Measurements from ENCODE around the gene TPCN2. TPM values are rescaled to one million over a fixed set of nuclear protein-coding genes. Genes with fewer than 3 reads are reported as not detected.

Gene TPCN2
- total RNA-seq, 8 experiments from 2014 or later: 3.6 to 17.2 (median 5.6) TPM

DNA sequence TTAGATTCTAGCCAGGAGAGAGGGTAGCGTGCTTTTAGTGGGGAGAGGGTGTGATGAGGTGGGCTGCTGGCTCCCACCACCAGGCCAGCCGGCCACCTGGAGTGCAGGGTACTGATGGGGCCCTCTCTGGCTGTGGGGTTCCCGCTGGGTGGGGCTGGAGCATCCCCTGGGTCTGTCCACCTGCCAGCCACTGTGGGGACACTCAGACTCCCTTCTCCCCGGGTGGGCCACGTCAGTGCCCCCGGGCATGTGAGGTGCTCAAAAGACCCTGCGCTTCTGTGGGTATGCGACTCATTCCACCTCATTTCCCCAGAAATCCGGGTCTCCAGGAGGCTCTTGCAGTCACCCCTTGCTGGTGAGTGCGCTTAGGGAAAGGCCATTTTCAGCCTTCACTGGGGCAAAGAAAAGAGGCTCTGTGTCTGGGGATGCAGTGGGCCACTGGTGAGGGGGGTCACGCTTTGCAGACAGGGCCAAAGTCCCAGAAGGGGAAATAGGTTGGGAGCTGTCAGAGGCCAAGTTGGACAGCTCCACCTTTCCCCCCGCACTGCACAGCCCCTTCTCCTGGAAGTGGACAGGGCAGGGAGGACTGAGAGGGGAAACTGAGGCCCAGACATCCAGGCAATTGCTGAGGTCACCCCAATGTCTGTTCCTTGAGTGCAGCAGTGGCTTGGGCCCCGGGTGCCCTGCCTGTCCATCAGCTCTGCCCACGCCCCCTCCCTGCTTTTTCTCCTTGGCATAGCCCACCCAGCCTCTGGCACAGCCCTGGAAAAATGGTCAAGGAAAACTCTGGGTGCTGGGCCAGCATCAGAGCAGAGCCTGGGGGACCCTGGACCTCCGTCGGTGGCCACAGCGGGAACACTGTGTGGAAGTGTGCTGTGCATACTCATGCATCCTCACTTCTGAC is 53.3 kb downstream of the TPCN2 start:
- Histone ChIP-seq H3K27ac (no peak overlapping the region), H3K4me1 (replicated peaks in 1 of 2) (peaks cover 4 to 6% of the 10 kb centered on the region in 2 donors), H3K4me3 (no peak overlapping the region)
- WGBS, 10 experiments: 67 to 90% (median 78%) methylated on average over 2 to 9 of the region's 17 CpGs; no CpG with 5 or more reads in 7 of the 10 experiments
- ATAC-seq (replicated peaks in 6 of 8): no peak
- in situ Hi-C loops (cut with MboI; ENCODE audit: low pct_unique_long_range_greater_than_20kb in 2 of 9, low sequenced_read_pairs in 9 of 9, unreplicated experiment in 9 of 9): loop anchor here in 8 of 9 experiments (10.0 to 25.0 kb wide), 4 partner anchors 335 to 563 kb away; partner anchors contain the start of gene CCND1 (in 1 of the 8)

DNA sequence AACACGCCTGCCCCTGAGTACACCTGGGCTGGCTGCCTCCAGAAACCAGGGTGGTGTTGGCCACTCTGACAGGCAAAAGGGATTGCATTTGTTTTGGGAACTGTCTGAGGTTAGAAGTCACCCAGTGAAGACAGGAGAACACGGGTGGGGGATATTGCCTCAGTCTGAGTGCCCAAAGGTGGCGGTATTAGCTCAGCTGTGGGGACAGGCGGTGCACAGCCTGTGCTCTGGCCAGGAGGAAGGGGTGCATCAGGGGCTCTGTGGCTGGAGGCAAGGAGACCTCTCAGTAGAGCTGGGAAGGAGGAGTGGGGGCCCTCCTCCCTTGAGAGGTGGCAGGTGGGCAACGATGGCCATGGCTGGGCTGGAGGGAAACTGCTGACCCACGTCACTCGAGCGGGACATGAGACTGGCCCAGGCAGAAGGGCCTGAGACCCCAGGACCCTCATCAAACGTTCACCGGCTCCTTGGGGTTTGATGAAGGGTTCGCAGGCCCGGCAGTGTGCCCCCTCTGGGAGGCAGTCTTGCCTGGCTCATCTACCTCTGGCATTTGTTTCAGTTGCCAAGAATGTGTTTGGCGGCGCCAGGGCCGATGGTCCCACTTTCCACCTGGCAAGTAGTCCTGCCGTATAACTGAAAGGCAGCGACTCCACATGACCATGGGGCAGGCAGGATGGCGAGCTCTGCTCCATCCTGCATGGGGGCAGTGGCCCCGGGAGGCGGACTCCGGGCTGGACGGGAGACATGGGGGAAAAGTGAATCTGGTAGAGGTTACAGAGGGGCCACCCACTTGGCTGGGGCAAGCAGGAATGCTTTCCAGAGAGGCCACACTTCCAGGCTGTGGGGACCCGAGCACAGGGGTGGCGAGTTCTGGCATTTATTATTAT is 54.2 kb downstream of the TPCN2 start:
- in situ Hi-C loops (cut with MboI; ENCODE audit: low pct_unique_long_range_greater_than_20kb in 2 of 9, low sequenced_read_pairs in 9 of 9, unreplicated experiment in 9 of 9): loop anchor here in 8 of 9 experiments (10.0 to 25.0 kb wide), 4 partner anchors 334 to 562 kb away; partner anchors contain the start of gene CCND1 (in 1 of the 8)
- Histone ChIP-seq H3K4me1 (replicated peaks in 1 of 2) (peaks cover 4 to 6% of the 10 kb centered on the region in 2 donors), H3K27ac (no peak overlapping the region), H3K4me3 (no peak overlapping the region)
- 43 to 100% (median 87%) methylated on average over 3 to 7 of the region's 24 CpGs; no CpG with 5 or more reads in 5 of the 10 experiments for WGBS, 10 experiments
- ATAC-seq (replicated peaks in 6 of 8): peak in 3 of 8 experiments; percentile 13 to 54 (median 27)

DNA sequence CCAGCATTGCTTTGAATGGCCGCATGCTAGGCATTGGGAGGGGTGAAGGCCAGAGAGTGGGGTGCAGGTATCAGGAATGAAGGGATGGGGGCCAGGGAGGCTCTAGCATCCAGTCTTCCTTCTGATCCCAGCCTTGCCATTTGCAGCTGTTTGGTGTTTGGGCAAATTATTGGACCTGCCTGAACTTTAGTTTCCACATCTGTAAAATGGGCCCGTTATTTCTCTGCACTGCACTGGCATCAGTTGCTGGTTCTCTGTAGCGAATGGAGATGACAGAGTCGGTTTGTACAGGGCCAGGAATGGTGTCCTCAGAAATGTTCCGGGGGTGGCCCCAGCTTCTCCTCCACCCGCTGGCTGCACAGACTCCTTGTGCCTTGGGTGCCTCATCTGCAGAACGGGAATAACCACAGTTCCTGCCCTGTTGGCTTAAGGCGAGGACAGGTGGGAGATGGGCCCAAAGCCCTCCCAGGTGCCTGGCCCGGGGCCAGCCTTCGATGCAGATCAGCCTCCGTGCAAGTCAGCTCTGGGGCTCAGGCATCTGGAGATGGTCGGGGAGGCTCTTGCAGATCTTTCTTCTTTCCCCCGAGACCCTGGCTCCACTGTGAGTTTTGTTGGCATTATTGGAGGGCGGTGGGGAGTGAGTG is 55.6 kb downstream of the TPCN2 start:
- ATAC-seq (replicated peaks in 6 of 8): no peak
- WGBS, 10 experiments: 67 to 100% (median 91%) methylated on average over 1 to 7 of the region's 14 CpGs; no CpG with 5 or more reads in 4 of the 10 experiments
- Histone ChIP-seq H3K27ac (no peak overlapping the region), H3K4me1 (replicated peaks in 1 of 2) (peaks cover 4 to 6% of the 10 kb centered on the region in 2 donors), H3K4me3 (no peak overlapping the region)
- in situ Hi-C loops (cut with MboI; ENCODE audit: low pct_unique_long_range_greater_than_20kb in 2 of 9, low sequenced_read_pairs in 9 of 9, unreplicated experiment in 9 of 9): loop anchor here in 8 of 9 experiments (10.0 to 25.0 kb wide), 4 partner anchors 333 to 560 kb away; partner anchors contain the start of gene CCND1 (in 1 of the 8)

DNA sequence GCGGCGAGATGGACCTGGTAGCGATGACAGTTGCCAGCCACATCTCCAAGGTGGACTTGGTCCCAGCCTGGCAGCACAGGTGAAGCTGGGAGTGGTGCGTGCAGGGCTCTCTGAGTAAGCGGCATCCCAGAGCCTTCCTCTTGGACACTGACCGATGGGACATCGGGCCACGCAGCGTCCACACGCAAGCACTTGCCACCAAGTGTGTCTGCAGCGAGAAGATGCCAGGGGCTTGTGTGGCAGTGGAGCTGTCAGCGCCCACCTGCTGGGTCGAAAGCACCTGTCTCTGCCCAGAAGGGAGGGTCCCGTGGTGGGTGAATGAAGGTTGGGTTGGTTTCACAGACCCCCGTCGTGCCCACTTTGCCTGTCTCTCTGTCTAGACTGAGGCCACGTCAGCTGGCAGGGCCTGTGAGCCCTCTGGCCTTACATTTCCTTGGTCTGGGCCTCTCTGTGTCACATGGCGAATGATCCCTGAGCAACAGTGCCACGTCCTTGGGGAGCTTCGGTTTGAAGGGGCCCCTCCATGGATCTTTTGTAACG is 56.2 kb downstream of the TPCN2 start:
- WGBS, 10 experiments: 66 to 100% (median 93%) methylated on average over 2 to 11 of the region's 21 CpGs; no CpG with 5 or more reads in 4 of the 10 experiments
- in situ Hi-C loops (cut with MboI; ENCODE audit: low pct_unique_long_range_greater_than_20kb in 2 of 9, low sequenced_read_pairs in 9 of 9, unreplicated experiment in 9 of 9): loop anchor here (5.0 to 25.0 kb wide), 5 partner anchors 332 to 560 kb away; partner anchors contain the start of gene CCND1 (in 2 of the 9)
- H3K4me3 ChIP-seq: no peak overlapping the region

DNA sequence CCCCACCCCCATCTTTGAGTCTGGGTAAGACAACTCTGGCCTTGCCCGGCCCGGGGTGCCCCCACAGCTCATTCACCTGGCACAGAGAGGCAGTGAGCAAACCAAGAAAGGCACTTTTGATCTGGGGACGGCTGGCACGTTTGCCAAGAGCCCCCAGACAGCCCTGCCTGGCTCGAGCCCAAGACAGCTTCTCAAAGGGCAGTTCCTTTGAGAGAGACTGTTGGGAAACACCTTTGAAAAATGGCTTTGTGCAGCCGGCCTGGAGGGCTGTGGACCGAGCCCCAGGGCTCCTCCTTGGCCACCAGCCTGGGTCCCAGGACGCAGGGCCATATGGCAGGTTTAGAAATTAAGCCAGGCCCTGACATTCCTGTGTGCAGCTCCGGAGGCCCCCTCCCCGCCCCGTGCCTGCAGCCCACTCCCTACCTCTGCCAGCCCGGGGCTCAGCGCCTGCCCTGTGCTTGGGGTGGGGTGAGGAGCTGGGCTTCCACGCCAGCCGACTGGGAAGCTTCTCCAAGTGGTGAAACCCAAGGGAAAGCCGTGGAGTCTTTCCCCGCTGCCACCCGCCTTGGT is 56.8 kb downstream of the TPCN2 start:
- ATAC-seq (replicated peaks in 6 of 8): peak in 1 of 8 experiments; percentile 16
- H3K4me1 ChIP-seq (replicated peaks in 1 of 2): peaks cover 4 to 6% of the 10 kb centered on the region in 2 donors
- WGBS, 10 experiments: 0 to 90% (median 40%) methylated on average over 1 to 6 of the region's 18 CpGs; no CpG with 5 or more reads in 4 of the 10 experiments

More for the DNA sequence above, 56.2 kb downstream of the TPCN2 start:
- ATAC-seq (replicated peaks in 6 of 8): no peak
- peaks cover 4 to 6% of the 10 kb centered on the region in 2 donors for H3K4me1 ChIP-seq (replicated peaks in 1 of 2)
- H3K27ac ChIP-seq: no peak overlapping the region

DNA sequence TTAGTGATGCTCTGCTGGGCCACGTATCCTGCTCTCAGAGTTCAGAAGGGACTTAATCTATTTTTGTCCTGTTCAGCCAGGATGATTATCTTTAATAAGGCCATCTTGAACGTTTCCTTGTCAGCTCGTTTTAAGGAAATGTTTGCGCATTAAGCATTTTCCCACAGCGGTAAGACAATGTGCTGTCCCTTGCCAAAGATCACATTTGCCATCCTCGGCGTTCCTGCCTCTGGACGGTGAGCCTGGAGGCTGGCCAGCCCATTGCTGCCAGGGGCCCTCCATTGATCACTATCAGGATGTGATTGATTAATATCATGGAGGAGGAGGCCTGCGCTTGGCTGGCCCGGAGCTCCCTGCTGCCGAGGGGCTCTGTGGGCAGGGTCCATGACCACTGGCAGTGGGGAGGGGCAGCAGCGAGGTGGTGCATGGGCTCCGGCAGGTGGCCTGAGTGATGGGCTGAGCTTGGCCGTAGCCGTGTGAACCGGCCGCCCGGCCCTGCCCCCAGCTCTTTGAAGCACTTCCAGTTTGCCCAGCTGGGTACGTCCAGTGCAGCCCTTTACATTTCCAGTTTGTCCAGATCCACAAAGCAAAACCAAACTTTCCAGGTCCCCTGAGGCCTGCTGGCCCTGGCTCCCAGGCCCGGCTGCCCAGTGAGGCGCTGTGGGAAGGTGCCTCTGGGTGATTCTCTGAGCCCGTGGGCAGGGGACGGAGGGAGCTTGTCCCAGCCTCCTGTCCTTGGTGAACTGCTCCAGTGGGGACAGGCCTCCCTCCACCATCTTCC is 57.5 kb downstream of the TPCN2 start:
- in situ Hi-C loops (cut with MboI; ENCODE audit: low pct_unique_long_range_greater_than_20kb in 2 of 9, low sequenced_read_pairs in 9 of 9, unreplicated experiment in 9 of 9): loop anchor here (5.0 to 25.0 kb wide), 5 partner anchors 331 to 559 kb away; partner anchors contain the start of gene CCND1 (in 2 of the 9)
- Histone ChIP-seq H3K4me3 (no peak overlapping the region), H3K4me1 (replicated peaks in 1 of 2) (peaks cover 4 to 6% of the 10 kb centered on the region in 2 donors), H3K27ac (no peak overlapping the region)
- peak in 1 of 8 experiments; percentile 11 for ATAC-seq (replicated peaks in 6 of 8)
- 17 to 100% (median 64%) methylated on average over 1 to 9 of the region's 23 CpGs; no CpG with 5 or more reads in 2 of the 10 experiments for WGBS, 10 experiments

More for the DNA sequence above, 56.8 kb downstream of the TPCN2 start:
- H3K27ac ChIP-seq: no peak overlapping the region
- in situ Hi-C loops (cut with MboI; ENCODE audit: low pct_unique_long_range_greater_than_20kb in 2 of 9, low sequenced_read_pairs in 9 of 9, unreplicated experiment in 9 of 9): loop anchor here (5.0 to 25.0 kb wide), 5 partner anchors 332 to 559 kb away; partner anchors contain the start of gene CCND1 (in 2 of the 9)
- H3K4me3 ChIP-seq: no peak overlapping the region

DNA sequence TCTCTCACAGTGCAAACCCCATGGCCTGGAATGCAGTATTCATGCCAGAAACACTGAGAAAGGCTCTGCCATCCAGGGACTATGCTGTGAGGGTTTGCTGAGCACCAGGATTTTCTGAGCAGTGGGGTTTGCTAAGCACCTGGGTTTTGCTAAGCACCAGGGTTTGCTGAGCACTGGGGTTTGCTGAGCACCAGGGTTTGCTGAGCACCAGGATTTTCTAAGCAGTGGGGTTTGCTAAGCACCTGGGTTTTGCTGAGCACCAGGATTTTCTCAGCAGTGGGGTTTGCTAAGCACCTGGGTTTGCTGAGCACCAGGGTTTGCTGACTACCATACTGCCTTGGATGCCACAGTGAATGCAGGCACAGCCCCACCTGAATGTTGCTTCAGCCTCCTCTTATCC is 58.7 kb downstream of the TPCN2 start:
- no peak for ATAC-seq (replicated peaks in 6 of 8)
- Histone ChIP-seq H3K27ac (no peak overlapping the region), H3K4me1 (replicated peaks in 1 of 2) (peaks cover 4 to 15% of the 10 kb centered on the region in 2 donors), H3K4me3 (no peak overlapping the region)
- in situ Hi-C loops (cut with MboI; ENCODE audit: low pct_unique_long_range_greater_than_20kb in 2 of 9, low sequenced_read_pairs in 9 of 9, unreplicated experiment in 9 of 9): loop anchor here (5.0 to 25.0 kb wide), 5 partner anchors 330 to 557 kb away; partner anchors contain the start of gene CCND1 (in 2 of the 9)

DNA sequence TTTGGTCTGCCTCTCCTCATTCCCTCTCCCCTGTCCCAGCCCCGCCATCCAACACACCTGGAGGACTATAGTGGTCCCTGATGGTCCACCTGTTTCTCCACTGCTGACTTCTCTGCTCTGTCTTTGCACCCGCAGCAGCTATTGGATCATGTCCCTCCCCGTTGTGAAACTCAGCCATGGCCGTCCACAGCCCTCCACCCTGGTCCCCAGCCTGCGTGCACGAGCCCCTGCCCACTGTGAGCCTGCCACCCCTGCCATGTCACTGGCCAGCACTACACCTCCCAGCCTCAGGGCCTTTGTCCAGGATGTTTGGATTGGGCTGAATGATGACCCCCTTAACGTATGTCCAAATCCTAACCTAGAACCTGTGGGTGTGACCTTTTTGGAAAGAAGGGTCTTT is 59.3 kb downstream of the TPCN2 start:
- ATAC-seq (replicated peaks in 6 of 8): no peak
- WGBS, 10 experiments: 20 to 100% (median 90%) methylated on average over 1 of the region's 7 CpGs; no CpG with 5 or more reads in 4 of the 10 experiments
- no peak overlapping the region for H3K27ac ChIP-seq
- H3K4me1 ChIP-seq (replicated peaks in 1 of 2): peaks cover 4 to 15% of the 10 kb centered on the region in 2 donors
- H3K4me3 ChIP-seq: no peak overlapping the region
- in situ Hi-C loops (cut with MboI; ENCODE audit: low pct_unique_long_range_greater_than_20kb in 2 of 9, low sequenced_read_pairs in 9 of 9, unreplicated experiment in 9 of 9): loop anchor here (5.0 to 25.0 kb wide), 5 partner anchors 329 to 557 kb away; partner anchors contain the start of gene CCND1 (in 2 of the 9)

DNA sequence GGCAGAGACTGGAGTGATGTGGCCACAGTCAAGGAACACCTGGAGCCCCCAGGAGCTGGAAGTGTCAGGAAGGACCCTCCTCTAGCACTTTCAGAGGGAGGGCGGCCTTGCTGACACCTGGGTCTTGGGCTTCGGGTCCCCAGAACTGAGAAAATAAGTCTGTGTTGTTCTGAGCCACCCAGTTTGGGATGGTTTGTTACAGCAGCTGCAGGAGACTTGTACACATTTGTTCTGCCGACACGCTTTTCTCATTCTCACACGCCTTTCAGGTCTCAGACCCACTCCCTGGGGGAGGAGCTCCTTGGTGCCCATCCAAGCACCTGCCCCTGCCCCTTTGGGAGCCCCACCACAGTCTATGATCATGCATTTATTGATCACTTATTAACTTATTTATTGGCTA is 59.8 kb downstream of the TPCN2 start:
- peaks cover 4 to 15% of the 10 kb centered on the region in 2 donors for H3K4me1 ChIP-seq (replicated peaks in 1 of 2)
- in situ Hi-C loops (cut with MboI; ENCODE audit: low pct_unique_long_range_greater_than_20kb in 2 of 9, low sequenced_read_pairs in 9 of 9, unreplicated experiment in 9 of 9): loop anchor here (5.0 to 25.0 kb wide), 5 partner anchors 329 to 556 kb away; partner anchors contain the start of gene CCND1 (in 2 of the 9)
- WGBS, 10 experiments: 0 to 90% (median 80%) methylated on average over 1 to 3 of the region's 5 CpGs; no CpG with 5 or more reads in 5 of the 10 experiments
- no peak overlapping the region for H3K27ac ChIP-seq
- H3K4me3 ChIP-seq: no peak overlapping the region
- ATAC-seq (replicated peaks in 6 of 8): no peak

DNA sequence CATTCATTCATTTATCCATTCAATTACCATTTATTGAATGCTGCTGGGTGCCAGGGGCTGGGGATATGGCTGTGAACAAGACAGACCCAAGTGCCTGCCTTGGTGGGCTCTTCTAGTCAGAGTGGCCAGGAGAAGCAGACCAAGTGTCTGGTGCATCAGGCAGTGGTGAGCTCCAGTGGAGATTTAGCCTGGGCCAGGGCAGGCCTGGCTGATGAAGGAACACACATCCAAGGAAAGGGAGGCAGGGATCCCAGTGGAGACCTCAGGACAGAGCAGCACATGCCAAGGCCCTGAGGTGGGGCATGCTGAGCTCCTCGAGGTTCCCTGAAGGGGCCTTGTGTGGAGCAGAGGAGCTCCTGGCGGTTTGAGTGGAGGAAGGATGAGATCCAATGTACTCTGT is 60.4 kb downstream of the TPCN2 start:
- Histone ChIP-seq H3K4me3 (no peak overlapping the region), H3K4me1 (replicated peaks in 1 of 2) (peaks cover 4 to 15% of the 10 kb centered on the region in 2 donors), H3K27ac (no peak overlapping the region)
- WGBS, 10 experiments: 0 to 31% methylated on average over 2 of the region's 2 CpGs; no CpG with 5 or more reads in 8 of the 10 experiments
- in situ Hi-C loops (cut with MboI; ENCODE audit: low pct_unique_long_range_greater_than_20kb in 2 of 9, low sequenced_read_pairs in 9 of 9, unreplicated experiment in 9 of 9): loop anchor here (5.0 to 25.0 kb wide), 5 partner anchors 328 to 556 kb away; partner anchors contain the start of gene CCND1 (in 2 of the 9)
- ATAC-seq (replicated peaks in 6 of 8): no peak

Data from motor neuron (in vitro differentiated cells).